BE2C (cell line): ENCODE results near the gene ARHGAP6.
"Not testable (repeated sequence)": the region's sequence is repeated elsewhere in the genome, so short reads cannot be mapped to it uniquely, and the experiment has no call there.

Experiments
- DNase-seq: peaks from one replicate; pipeline ENCODE4 v3.0.0-alpha.2; 2020
- H3K27me3 ChIP-seq: fragments of 250-450 bp; sonication (Bioruptor Pico); 2 replicates; pipeline ENCODE4 v1.5.1; 2020; ENCODE audit warnings: mild to moderate bottlenecking
- H3K36me3 ChIP-seq: fragments of 250-450 bp; sonication (Bioruptor Pico); 2 replicates; pipeline ENCODE4 v1.5.1; 2020; ENCODE audit warnings: mild to moderate bottlenecking
- H3K4me1 ChIP-seq: fragments of 250-450 bp; sonication (Bioruptor Pico); 2 replicates; pipeline ENCODE4 v1.5.1; 2020
- H3K4me3 ChIP-seq: 2 replicates; pipeline ENCODE4 v1.5.1; 2011; ENCODE audit warnings: low read depth, low read length
- H3K9me3 ChIP-seq: fragments of 250-450 bp; sonication (Bioruptor Pico); 2 replicates; pipeline ENCODE4 v1.5.1; 2020
- TF ChIP-seq, protein P1 (sequence below): IDR thresholded peaks from 2 replicates; pipeline ENCODE4 v1.5.1; 2012; ENCODE audit warnings: mild to moderate bottlenecking, low read depth, low read length

Gene ARHGAP6

DNA sequence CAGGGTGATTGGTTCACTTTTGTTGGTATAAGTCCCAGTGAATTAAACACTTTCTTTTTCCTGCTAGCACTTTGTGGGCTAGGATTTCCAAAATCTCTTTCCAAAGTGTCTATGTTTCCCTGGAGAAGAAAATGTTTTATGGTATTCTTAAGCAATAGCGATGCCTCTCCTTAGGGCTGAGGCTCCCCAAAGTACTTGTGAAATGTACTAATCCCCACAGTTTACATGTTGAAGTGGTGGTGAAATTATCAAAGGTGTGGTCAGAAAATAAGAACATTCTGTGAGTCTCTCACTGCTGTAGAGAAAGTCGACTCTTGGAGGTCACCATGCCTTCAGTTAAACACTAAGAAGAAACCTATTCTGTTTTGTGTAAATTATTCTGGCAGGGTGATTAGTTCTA, 424.0 kb downstream of the ARHGAP6 start:
- DNase-seq, result no peak
- TF ChIP-seq, protein P1, sequence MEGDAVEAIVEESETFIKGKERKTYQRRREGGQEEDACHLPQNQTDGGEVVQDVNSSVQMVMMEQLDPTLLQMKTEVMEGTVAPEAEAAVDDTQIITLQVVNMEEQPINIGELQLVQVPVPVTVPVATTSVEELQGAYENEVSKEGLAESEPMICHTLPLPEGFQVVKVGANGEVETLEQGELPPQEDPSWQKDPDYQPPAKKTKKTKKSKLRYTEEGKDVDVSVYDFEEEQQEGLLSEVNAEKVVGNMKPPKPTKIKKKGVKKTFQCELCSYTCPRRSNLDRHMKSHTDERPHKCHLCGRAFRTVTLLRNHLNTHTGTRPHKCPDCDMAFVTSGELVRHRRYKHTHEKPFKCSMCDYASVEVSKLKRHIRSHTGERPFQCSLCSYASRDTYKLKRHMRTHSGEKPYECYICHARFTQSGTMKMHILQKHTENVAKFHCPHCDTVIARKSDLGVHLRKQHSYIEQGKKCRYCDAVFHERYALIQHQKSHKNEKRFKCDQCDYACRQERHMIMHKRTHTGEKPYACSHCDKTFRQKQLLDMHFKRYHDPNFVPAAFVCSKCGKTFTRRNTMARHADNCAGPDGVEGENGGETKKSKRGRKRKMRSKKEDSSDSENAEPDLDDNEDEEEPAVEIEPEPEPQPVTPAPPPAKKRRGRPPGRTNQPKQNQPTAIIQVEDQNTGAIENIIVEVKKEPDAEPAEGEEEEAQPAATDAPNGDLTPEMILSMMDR, result no peak
- H3K4me1 ChIP-seq, result no peaks in the 10 kb centered on the region
- no peak overlapping the region for H3K4me3 ChIP-seq
- H3K9me3 ChIP-seq, result no peaks in the 10 kb centered on the region
- H3K27me3 ChIP-seq, result no peaks in the 10 kb centered on the region
- H3K36me3 ChIP-seq, result no peaks in the 10 kb centered on the region

DNA sequence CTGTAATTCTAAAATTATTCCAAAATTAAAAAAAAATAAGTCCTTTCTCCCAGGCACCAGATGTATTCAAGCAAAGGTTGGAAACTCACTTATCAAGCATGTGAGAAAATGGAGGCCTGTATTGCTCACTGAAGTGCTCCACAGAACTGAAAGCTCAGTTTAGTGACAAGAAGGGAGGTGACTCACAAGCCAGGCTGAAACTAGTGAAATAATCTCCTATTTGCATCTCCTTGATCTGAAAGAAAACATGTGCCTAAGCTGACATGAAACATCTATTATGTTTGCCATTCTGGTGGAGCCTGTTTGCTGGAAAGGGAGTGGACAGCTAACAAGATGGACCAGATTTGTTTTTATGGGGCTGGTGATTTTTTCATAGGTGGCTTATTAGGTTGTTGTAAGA, 426.5 kb downstream of the ARHGAP6 start:
- Histone ChIP-seq H3K27me3 (no peaks in the 10 kb centered on the region), H3K36me3 (no peaks in the 10 kb centered on the region), H3K4me3 (no peak overlapping the region), H3K9me3 (no peaks in the 10 kb centered on the region), H3K4me1 (no peaks in the 10 kb centered on the region)
- TF ChIP-seq, protein P1, result no peak
- no peak for DNase-seq

DNA sequence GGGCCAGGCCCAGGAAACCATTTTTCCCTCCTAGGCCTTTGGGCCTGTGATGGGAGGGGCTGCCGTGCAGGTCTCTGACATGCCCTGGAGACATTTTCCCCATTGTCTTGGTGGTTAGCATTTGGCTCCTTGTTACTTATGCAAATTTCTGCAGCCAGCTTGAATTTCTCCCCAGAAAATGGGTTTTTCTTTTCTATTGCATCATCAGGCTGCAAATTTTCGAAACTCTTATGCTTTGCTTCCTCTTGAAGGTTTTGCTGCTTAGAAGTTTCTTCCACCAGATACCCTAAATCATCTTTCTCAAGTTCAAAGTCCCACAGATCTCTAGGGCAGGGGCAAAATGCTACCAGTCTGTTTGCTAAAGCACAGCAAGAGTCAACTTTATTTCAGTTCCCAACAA, 430.3 kb downstream of the ARHGAP6 start:
- H3K4me1 ChIP-seq, H3K9me3 ChIP-seq, H3K4me3 ChIP-seq, H3K27me3 ChIP-seq, DNase-seq, H3K36me3 ChIP-seq: not testable (repeated sequence)

DNA sequence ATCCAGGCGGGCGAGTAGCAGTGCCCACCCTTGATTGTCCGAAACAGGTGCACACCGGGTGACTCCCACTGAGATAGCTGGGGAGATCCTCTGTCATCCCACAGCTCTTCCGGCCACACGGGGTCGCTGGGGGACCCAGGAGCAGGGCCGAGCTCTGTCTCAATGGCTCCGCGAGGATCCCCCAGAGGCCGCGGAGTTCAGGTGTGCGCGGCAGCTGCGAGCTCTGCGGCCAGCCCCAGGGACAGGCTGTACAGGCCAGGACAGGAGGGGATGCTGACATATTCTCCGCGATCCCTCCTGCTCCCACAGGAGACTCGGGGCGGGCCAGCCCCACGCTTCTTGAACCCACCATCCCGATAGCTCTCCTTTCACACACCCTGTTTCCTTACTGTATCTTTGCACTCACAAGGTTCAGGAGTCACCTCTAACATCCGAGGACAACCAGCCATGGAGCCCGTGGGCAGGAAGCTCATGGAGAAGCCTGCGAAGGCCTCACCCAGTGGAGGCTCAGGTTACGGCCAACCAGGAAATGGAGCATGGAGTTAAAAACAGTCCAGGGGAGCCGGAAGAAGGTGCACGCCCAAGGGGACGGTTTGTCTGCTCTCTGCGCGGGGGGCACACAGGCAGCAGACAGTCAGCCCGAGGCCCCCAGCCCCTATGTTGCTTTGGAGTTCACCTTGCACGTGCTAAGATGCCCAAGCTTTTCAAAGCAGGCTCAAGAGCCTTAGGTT, 450.4 kb downstream of the ARHGAP6 start:
- TF ChIP-seq, protein P1, result no peak
- DNase-seq, result no peak
- H3K4me3 ChIP-seq, result no peak overlapping the region
- H3K9me3 ChIP-seq, result no peaks in the 10 kb centered on the region
- no peaks in the 10 kb centered on the region for H3K27me3 ChIP-seq
- no peaks in the 10 kb centered on the region for H3K36me3 ChIP-seq
- H3K4me1 ChIP-seq, result no peaks in the 10 kb centered on the region

DNA sequence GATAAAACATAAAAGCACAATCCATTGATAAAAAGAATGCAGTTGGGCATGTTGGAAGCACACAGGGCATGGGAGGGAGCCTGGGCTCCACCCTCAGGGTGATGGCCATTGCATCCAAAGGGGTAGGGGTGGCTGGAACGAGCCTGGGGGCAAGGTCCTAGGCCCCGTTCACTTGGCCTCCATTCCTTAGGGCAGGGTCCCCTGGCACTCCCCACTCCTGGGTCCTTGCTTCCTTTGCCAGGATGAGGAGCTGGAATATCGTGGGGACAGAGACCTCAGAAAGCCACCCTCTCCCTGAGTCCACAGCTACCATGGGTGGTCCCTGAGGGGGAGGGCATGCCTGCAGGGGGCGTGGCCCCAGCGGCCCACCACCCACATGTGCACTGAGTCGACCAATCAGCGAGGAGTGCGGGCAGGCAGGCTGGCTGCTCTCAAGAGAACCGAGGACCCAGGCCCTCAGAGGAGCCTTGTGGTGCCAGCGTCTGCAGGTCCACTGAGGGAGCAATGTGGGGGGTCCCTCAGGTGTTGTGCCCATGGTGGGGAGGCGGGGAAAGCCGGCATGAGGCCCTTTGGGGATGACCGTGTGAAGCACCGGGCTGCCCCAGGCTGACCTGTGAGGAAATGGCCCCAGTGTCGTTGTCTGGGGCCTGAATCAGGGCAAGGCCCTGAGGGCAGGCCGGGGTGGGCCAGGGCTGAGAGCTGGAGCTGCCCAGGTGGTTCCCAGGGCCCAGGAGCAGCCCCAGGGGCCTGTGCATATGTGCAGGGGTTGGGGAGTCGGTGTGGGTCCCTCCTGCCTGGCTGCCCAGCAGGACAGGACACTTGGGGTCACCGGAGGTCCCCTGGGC, 451.2 kb downstream of the ARHGAP6 start:
- DNase-seq, result no peak
- H3K9me3 ChIP-seq, result no peaks in the 10 kb centered on the region
- TF ChIP-seq, protein P1, result no peak
- H3K36me3 ChIP-seq, result no peaks in the 10 kb centered on the region
- no peaks in the 10 kb centered on the region for H3K4me1 ChIP-seq
- H3K27me3 ChIP-seq, result no peaks in the 10 kb centered on the region
- H3K4me3 ChIP-seq, result no peak overlapping the region

DNA sequence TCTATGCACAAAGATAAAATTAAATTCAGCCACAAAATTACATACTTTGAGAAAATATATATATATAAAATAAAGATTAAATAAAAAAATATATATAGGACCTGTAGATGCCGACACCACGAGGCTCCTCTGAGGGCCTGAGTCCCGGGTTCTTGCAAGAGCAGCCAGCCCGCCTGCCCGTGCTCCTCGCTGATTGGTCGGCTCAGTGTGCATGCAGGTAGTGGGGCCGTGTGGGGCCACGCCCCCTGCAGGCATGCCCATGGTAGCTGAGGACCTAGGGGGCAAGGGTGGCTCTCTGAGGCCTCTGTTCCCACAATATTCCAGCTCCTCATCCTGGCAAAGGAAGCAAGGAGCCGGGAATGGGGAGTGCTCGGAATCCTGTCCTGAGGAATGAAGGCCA, 453.0 kb downstream of the ARHGAP6 start:
- Histone ChIP-seq H3K27me3 (no peaks in the 10 kb centered on the region), H3K4me1 (no peaks in the 10 kb centered on the region)

More for the DNA sequence above, 453.0 kb downstream of the ARHGAP6 start:
- Histone ChIP-seq H3K9me3 (no peaks in the 10 kb centered on the region), H3K36me3 (no peaks in the 10 kb centered on the region), H3K4me3 (no peak overlapping the region)
- no peak for DNase-seq
- TF ChIP-seq, protein P1, result no peak
